HG03575 (cell line): ENCODE results near the gene TIMP3.

Experiments
- ATAC-seq: cut with Tn5 transposase; IDR thresholded peaks from one replicate; pipeline ENCODE4 v1.9.1; 2021; ENCODE audit not compliant: unreplicated experiment, insufficient number of reproducible peaks, low FRiP score; ENCODE audit errors: extremely low read depth

The TIMP3 gene

DNA sequence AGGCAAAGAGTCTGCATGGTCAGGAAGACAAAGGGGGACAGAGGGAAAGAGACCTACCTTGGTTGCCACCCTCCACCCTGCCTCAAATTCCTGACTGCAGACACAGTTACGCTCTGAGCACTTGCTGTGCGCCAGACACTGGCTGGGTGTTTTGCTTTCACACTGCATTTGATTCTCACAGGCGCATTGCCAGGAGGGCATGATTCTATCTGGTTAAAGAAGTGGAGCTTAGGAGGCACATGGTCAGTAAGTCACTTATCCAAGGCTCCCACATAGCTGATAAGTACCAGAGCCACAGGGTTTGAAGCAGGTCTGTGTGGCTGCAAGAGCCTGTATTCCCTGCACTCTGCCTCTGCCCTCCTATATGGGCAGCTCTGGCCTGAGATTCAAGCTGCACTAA lies 103.9 kb downstream of the TIMP3 start:
- no peak for ATAC-seq

DNA sequence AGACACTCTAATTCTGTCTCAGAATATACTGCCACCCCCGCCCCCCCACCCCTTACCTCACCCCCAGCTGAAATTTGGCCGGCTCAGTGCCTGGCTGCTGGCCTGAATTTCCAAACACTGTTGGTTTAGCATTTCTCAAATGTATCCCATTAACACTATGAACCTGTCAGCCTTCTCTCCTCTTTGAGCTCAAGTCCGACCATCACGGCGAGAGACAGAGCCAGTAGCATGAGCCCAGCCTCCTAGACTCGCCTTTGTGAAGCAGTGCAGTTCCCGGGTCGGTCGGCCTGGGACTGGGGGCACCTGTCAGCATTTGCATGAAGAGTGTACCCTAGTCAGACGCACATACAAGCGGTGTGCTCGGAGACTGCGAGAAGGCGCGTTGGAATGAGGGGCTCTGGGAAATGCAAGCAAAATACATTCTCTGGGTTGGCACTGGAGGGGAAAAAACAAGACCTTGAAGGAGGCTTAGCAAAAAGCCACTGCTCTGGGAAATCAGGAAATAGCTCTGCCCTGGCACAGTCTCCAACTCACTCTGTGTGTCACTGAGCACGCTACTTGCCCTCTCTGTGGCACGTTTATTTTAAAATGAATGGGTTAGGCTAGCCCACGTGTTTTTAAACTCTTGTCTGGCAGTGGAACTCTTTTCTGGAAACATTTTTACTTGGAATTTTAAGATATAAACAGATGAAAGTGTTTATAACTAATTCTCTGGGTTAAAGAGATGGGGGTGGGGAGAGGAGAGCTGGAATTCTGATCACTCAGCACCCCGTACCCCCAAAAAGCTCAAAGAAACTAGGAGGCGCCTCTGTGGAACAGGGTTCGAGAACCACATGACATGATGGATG lies 108.3 kb downstream of the TIMP3 start:
- no peak for ATAC-seq

DNA sequence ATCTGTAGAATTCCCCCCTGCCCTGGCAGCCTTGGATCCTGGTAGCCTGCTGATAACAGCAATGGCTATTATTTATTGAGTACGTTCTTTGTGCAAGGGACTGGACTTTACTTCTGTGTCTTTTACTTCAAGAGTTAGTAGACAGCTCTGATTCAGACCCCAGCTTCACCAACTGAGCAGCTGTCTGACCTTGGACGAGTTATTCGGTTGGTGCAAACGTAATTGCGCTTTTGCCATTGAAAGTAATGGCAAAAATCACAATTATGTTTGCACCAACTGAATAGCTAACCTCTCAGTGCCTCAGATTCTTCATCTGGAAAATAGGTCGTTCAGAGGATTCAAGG lies 108.9 kb downstream of the TIMP3 start:
- no peak for ATAC-seq

DNA sequence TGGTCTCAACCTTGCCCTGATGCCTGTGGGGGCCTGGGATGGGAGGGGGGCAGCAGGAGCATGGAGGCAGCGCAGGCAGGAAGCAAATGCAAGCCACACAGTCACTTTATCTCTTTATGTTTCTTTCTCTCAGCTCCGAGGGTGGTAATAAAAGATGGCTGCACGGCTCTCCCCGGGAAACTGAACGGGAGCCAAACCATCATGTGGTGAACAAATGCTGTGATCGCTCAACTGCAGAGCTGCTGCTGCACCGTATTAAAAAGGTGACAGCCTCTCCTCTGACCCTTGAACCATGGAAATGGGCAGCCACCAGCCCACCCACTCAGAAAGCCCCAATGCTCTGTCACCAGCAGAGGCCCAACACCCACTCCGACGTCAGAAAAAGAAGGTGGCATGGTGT lies 110.0 kb downstream of the TIMP3 start:
- ATAC-seq = no peak
